Caco-2 (cell line): ENCODE measurements around the gene KIF18B. TPM values are rescaled to one million over a fixed set of nuclear protein-coding genes. Genes with fewer than 3 reads are reported as not detected.

Experiments
- BruUV-seq: library from RNA; stranded (reverse); fragments of 400-500 nt; replicated peaks from 2 replicates; lab custom pipeline; 2021; lab: Mats Ljungman, UMichigan
- CTCF ChIA-PET: fragments of 300-600 bp; sonication (Branson Sonifier 250); formaldehyde crosslinking; loops from one replicate; lab custom pipeline; 2022; ENCODE audit warnings: antibody characterized with exemption; lab: Charles Lee
- POLR2A ChIA-PET: fragments of 300-600 bp; sonication (Branson Sonifier 250); formaldehyde crosslinking; loops from one replicate; lab custom pipeline; 2022; ENCODE audit warnings: antibody characterized with exemption; lab: Charles Lee
- DNase-seq, 2 experiments: peaks; one replicate each; pipeline versions ENCODE4 v3.0.0 to v3.0.0-alpha.2; 2020 to 2022
- H3K27me3 ChIP-seq: replicated peaks from 2 replicates; pipeline ENCODE4 v1.6.0; 2011; ENCODE audit warnings: low read length; ENCODE audit not compliant: control insufficient read depth, insufficient read depth
- H3K36me3 ChIP-seq: 2 replicates; pipeline ENCODE4 v1.5.1; 2011; ENCODE audit warnings: low read length; ENCODE audit not compliant: control insufficient read depth, insufficient read depth
- H3K4me1 ChIP-seq: fragments of 250-450 bp; sonication (Bioruptor Pico); 2 replicates; pipeline ENCODE4 v1.5.1; 2020; ENCODE audit warnings: mild to moderate bottlenecking
- H3K4me3 ChIP-seq: 2 replicates; pipeline ENCODE4 v1.5.1; 2011; ENCODE audit warnings: low read depth, mild to moderate bottlenecking, control low read depth, low read length
- H3K9me3 ChIP-seq: fragments of 250-450 bp; sonication (Bioruptor Pico); 2 replicates; pipeline ENCODE4 v1.5.1; 2020; ENCODE audit warnings: mild to moderate bottlenecking, moderate library complexity
- H3K27ac Mint-ChIP-seq: one replicate; pipeline ENCODE4 v1.8.0; 2022; ENCODE audit warnings: mixed read lengths; ENCODE audit not compliant: unreplicated experiment
- H3K27me3 Mint-ChIP-seq: one replicate; pipeline ENCODE4 v1.8.0; 2022; ENCODE audit warnings: mixed read lengths; ENCODE audit not compliant: insufficient read depth, unreplicated experiment
- H3K36me3 Mint-ChIP-seq: one replicate; pipeline ENCODE4 v1.8.0; 2022; ENCODE audit warnings: mild to moderate bottlenecking, mixed read lengths; ENCODE audit not compliant: insufficient read depth, unreplicated experiment
- H3K4me1 Mint-ChIP-seq: one replicate; pipeline ENCODE4 v1.8.0; 2022; ENCODE audit warnings: low read depth, mixed read lengths; ENCODE audit not compliant: unreplicated experiment
- H3K4me3 Mint-ChIP-seq: one replicate; pipeline ENCODE4 v1.8.0; 2022; ENCODE audit warnings: mild to moderate bottlenecking, moderate library complexity, mixed read lengths; ENCODE audit not compliant: unreplicated experiment
- H3K9me3 Mint-ChIP-seq: one replicate; pipeline ENCODE4 v1.8.0; 2022; ENCODE audit warnings: mixed read lengths; ENCODE audit not compliant: unreplicated experiment
- intact Hi-C: fragments of 100-400 bp; cut with micrococcal nuclease; formaldehyde crosslinking; loops from one replicate; pipeline ENCODE4 v1.10.0; 2022; ENCODE audit not compliant: unreplicated experiment
- total RNA-seq: library from RNA; stranded (reverse); gene quantifications from 2 replicates; pipeline ENCODE4 v1.2.3, GENCODE V29; 2022
- TF ChIP-seq, protein P1 (sequence below), 2 experiments: fragments of 200-600 bp in 1 of 2; IDR thresholded peaks; 1 replicate in 1 of 2; 2 replicates in 1 of 2; pipeline versions ENCODE4 v1.5.1 to v1.8.0; 2011 to 2022; ENCODE audit warnings: antibody characterized with exemption in 1 of 2, control low read depth in 1 of 2, inconsistent platforms in 1 of 2, low read depth in 1 of 2, low read length in 1 of 2, mild to moderate bottlenecking in 1 of 2, moderate library complexity in 1 of 2; ENCODE audit not compliant: insufficient read depth in 1 of 2, severe bottlenecking in 1 of 2, unreplicated experiment in 1 of 2

Gene KIF18B
- total RNA-seq, 1 experiment from 2014 or later, result 68.4 TPM

DNA sequence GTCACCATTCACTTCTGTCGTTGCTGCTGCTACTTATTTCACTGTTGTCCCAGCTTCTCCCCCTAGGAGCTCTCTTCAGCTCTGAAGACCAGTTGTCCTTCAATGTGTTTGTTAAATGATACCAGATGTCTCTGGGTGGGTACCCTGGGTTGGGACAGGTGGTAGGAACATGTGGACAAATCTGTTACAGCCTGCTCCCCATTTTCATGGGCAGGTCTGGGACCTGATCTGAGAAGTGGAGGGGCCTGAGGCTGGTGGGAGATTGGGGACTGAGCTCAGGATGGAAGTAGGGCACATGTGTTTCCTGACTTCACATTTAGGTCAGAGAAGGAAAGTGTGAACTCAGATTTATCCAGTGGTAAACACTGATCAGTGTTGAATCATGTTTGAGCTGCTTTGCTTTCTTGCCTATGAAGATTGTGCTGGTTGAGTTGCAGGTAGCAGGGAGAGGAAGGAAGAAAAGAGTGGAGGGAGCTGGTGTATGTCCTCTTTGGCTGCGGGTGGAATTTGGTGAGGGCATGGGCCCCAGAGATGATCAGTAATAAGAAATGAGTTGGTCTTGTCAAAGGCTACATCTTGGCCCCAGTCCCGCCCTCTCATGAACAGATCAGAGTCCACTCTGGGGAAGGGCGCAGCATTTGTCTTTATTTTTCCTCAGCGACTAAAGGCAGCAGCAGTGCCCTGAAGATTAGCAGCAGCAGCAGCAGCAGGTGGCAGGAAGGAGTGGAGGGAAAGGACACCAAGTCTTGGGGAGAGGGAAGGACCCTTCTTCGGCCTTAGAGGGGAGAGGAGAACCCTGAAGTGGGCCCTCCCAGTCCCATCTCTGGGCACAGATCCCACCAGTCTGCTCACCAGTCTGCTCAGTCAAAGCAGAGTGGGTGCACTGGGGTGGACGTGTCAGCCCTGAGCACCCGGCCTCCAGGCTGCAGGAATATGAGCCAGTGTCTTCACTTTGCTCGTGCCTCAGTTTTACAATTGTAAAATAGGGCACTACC lies 42.3 kb downstream of the KIF18B start:
- H3K9me3 Mint-ChIP-seq, result no peaks in the 10 kb centered on the region
- Histone ChIP-seq H3K9me3 (no peaks in the 10 kb centered on the region), H3K4me1 (peaks cover 8% of the 10 kb centered on the region), H3K27me3 (no peaks in the 10 kb centered on the region), H3K36me3 (no peaks in the 10 kb centered on the region), H3K4me3 (no peak overlapping the region)
- peaks cover 18% of the 10 kb centered on the region for H3K4me1 Mint-ChIP-seq
- H3K27ac Mint-ChIP-seq, result no peak overlapping the region
- BruUV-seq, result no TSS peak
- TF ChIP-seq, protein P1, sequence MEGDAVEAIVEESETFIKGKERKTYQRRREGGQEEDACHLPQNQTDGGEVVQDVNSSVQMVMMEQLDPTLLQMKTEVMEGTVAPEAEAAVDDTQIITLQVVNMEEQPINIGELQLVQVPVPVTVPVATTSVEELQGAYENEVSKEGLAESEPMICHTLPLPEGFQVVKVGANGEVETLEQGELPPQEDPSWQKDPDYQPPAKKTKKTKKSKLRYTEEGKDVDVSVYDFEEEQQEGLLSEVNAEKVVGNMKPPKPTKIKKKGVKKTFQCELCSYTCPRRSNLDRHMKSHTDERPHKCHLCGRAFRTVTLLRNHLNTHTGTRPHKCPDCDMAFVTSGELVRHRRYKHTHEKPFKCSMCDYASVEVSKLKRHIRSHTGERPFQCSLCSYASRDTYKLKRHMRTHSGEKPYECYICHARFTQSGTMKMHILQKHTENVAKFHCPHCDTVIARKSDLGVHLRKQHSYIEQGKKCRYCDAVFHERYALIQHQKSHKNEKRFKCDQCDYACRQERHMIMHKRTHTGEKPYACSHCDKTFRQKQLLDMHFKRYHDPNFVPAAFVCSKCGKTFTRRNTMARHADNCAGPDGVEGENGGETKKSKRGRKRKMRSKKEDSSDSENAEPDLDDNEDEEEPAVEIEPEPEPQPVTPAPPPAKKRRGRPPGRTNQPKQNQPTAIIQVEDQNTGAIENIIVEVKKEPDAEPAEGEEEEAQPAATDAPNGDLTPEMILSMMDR (IDR thresholded peaks at IDR 0.05; ENCODE audit: insufficient read depth in 1 of 2, low read depth in 1 of 2, low read length in 1 of 2, severe bottlenecking in 1 of 2, unreplicated experiment in 1 of 2), result no peak
- peak in 1 of 2 experiments; percentile 45 for DNase-seq
- ChIA-PET CTCF (interaction anchor here (1.4 kb wide), 1 partner anchor 114 kb away, joined by 3 read pairs; no protein-coding TSS in a partner anchor), POLR2A (no interaction called here)
- H3K27me3 Mint-ChIP-seq, result no peaks in the 10 kb centered on the region
- no peaks in the 10 kb centered on the region for H3K36me3 Mint-ChIP-seq
- intact Hi-C loops, result no loop called here
- no peak overlapping the region for H3K4me3 Mint-ChIP-seq

DNA sequence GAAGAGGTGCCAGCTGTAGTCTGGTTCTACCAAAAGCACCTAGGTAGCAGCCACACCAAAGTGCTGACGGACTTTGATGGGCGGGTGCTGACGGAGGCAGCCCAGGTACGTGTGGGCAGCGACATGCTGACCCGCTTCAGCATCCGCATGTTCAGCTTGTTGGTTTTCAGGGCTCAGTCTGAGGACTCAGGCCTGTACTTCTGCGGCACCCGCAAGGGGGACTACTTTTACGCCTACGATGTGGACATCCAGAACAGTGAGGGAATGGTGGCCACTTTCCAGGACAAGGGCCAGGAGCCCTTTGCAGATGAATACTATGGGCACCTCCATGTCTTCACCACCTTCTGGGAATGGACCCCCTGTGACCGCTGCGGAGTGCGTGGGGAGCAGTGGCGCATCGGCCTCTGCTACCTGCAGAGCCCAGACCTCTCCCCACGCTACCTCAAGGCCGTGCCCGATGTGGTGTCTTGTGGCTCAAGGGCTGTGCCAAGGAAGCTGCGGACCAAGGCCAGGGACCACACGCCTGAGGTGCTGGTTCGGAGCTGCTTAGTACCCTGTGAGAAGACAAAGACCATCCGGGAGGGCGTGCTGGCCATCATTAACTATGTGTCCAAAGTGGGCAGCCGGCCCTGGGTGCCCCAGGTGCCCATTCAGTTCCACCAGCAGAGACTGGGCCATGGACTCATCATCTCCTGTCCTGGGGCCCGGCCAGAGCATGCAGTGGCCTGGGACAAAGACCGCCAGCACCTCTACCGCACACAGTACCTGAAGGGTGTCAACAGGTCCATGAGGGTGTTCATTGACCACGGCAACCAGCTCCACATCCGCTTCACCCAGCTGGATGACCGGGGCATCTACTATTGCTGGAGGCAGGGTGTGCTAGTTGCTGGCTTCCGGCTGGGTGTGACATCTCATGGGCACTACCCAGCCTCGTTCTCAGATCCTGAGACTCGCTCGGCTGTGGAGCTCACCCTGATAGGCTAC lies 43.3 kb downstream of the KIF18B start:
- intact Hi-C loops, result no loop called here
- H3K4me1 ChIP-seq, result peaks cover 8% of the 10 kb centered on the region
- Mint-ChIP-seq H3K9me3 (no peaks in the 10 kb centered on the region), H3K4me3 (no peak overlapping the region), H3K4me1 (peaks cover 18% of the 10 kb centered on the region), H3K27me3 (no peaks in the 10 kb centered on the region), H3K36me3 (peaks cover 9% of the 10 kb centered on the region), H3K27ac (no peak overlapping the region)
- CTCF ChIA-PET, result interaction anchor here (0.6 to 1.4 kb wide), 2 partner anchors 115 to 231 kb away, joined by 3 read pairs; partner anchors contain the start of gene ACBD4
- no peaks in the 10 kb centered on the region for H3K36me3 ChIP-seq
- no peaks in the 10 kb centered on the region for H3K9me3 ChIP-seq
- H3K27me3 ChIP-seq, result no peaks in the 10 kb centered on the region
- H3K4me3 ChIP-seq, result no peak overlapping the region
- BruUV-seq, result no TSS peak
- no peak for DNase-seq
- POLR2A ChIA-PET, result no interaction called here
- TF ChIP-seq, protein P1 (IDR thresholded peaks at IDR 0.05; ENCODE audit: insufficient read depth in 1 of 2, low read depth in 1 of 2, low read length in 1 of 2, severe bottlenecking in 1 of 2, unreplicated experiment in 1 of 2), result no peak
